Keratinocyte (primary cell): ENCODE results near the gene COMMD7. TPM values are rescaled to one million over a fixed set of nuclear protein-coding genes. Genes with fewer than 3 reads are reported as not detected.

Experiments
- DNase-seq: peaks from one replicate; pipeline ENCODE4 v3.0.0-alpha.2; 2011; ENCODE audit warnings: low read depth, missing footprints, low spot score
- FAIRE-seq: peaks from 2 replicates; lab custom pipeline; 2011; peaks lifted over from hg19 to GRCh38; lab: Jason Lieb, UNC
- H2AFZ ChIP-seq: 2 replicates; pipeline ENCODE4 v1.6.0; 2012; ENCODE audit warnings: low read length, control low read depth, inconsistent platforms; ENCODE audit not compliant: control insufficient read depth
- H3K27ac ChIP-seq: 2 replicates; pipeline ENCODE4 v1.5.1; 2011; ENCODE audit warnings: low read length; ENCODE audit not compliant: control insufficient read depth, insufficient read depth
- H3K27me3 ChIP-seq: 3 replicates; pipeline ENCODE4 v1.6.0; 2011; ENCODE audit warnings: low read length; ENCODE audit not compliant: control insufficient read depth, insufficient read depth; ENCODE audit errors: extremely low read depth
- H3K36me3 ChIP-seq, 2 experiments: 2 replicates in 1 of 2; 3 replicates in 1 of 2; pipeline ENCODE4 v1.5.1; 2011; ENCODE audit warnings: low read length in 2 of 2, mild to moderate bottlenecking in 1 of 2; ENCODE audit not compliant: control insufficient read depth in 2 of 2, insufficient read depth in 2 of 2; ENCODE audit errors: extremely low read depth in 1 of 2
- H3K4me1 ChIP-seq: 3 replicates; pipeline ENCODE4 v1.5.1; 2011; ENCODE audit warnings: low read length; ENCODE audit not compliant: control insufficient read depth, insufficient read depth; ENCODE audit errors: extremely low read depth
- H3K4me2 ChIP-seq: 3 replicates; pipeline ENCODE4 v1.6.0; 2011; ENCODE audit warnings: low read depth, low read length; ENCODE audit not compliant: control insufficient read depth, insufficient read depth; ENCODE audit errors: extremely low read depth
- H3K4me3 ChIP-seq, 3 experiments: fragments of 200-600 bp in 1 of 3; sonication (generic) in 1 of 3; 2 replicates in 2 of 3; 3 replicates in 1 of 3; pipeline ENCODE4 v1.5.1; 2011 to 2016; ENCODE audit warnings: low read length in 3 of 3, mild to moderate bottlenecking in 3 of 3, control low read depth in 2 of 3, inconsistent platforms in 1 of 3, low read depth in 1 of 3, mixed read lengths in 1 of 3, mixed run types in 1 of 3, moderate library complexity in 1 of 3; ENCODE audit not compliant: control insufficient read depth in 2 of 3, insufficient read depth in 2 of 3; ENCODE audit errors: extremely low read depth in 1 of 3
- H3K79me2 ChIP-seq: 2 replicates; pipeline ENCODE4 v1.6.0; 2012; ENCODE audit warnings: low read length; ENCODE audit not compliant: control insufficient read depth, insufficient read depth
- H3K9ac ChIP-seq: 3 replicates; pipeline ENCODE4 v1.6.0; 2011; ENCODE audit warnings: low read length; ENCODE audit not compliant: control insufficient read depth, insufficient read depth; ENCODE audit errors: extremely low read depth
- H3K9me1 ChIP-seq: 3 replicates; pipeline ENCODE4 v1.6.0; 2011; ENCODE audit warnings: low read length; ENCODE audit not compliant: control insufficient read depth, insufficient read depth; ENCODE audit errors: extremely low read depth
- H3K9me3 ChIP-seq: 2 replicates; pipeline ENCODE4 v1.5.1; 2012; ENCODE audit warnings: low read depth, low read length; ENCODE audit not compliant: control insufficient read depth
- H4K20me1 ChIP-seq: 3 replicates; pipeline ENCODE4 v1.6.0; 2011; ENCODE audit warnings: low read length; ENCODE audit not compliant: control insufficient read depth, insufficient read depth; ENCODE audit errors: extremely low read depth
- CTCF ChIP-seq, 3 experiments: IDR thresholded peaks in 1 of 3; conservative IDR thresholded peaks in 1 of 3; optimal IDR thresholded peaks in 1 of 3; 2 replicates in 2 of 3; 3 replicates in 1 of 3; pipeline versions ENCODE3 to v1.5.1; 2011; ENCODE audit warnings: low read length in 3 of 3, mild to moderate bottlenecking in 3 of 3, moderate library complexity in 2 of 3, control low read depth in 1 of 3, inconsistent platforms in 1 of 3; ENCODE audit not compliant: insufficient read depth in 2 of 3; ENCODE audit errors: extremely low read depth in 1 of 3
- EZH2 ChIP-seq: IDR thresholded peaks from one replicate; pipeline ENCODE4 v1.6.1; 2012; ENCODE audit warnings: inconsistent platforms, mild to moderate bottlenecking, low read length, moderate library complexity
- dilution Hi-C: fragments of 300-500 bp; cut with MboI; formaldehyde crosslinking; loops from one replicate; pipeline ENCODE4 v1.7.0; 2020; ENCODE audit warnings: low sequenced_read_pairs; ENCODE audit not compliant: extremely low pct_ligation_motif_present
- polyA plus RNA-seq, 5 experiments: library from polyadenylated mRNA; depleted of rRNA in 3 of 5; stranded (reverse) in 3 of 5; stranded (forward) in 1 of 5; unstranded in 1 of 5; fragments of >200 nt; gene quantifications; 1 replicate in 1 of 5; 2 replicates in 3 of 5; 3 replicates in 1 of 5; pipeline versions ENCODE4 v1.2.1 to v1.2.3, GENCODE V29; 2011 to 2012; ENCODE audit warnings: missing spikeins in 2 of 5, low read depth in 1 of 5, low replicate concordance in 1 of 5

The COMMD7 gene
- polyA plus RNA-seq, 1 donor (not counting 4 experiments of a cell fraction or from before 2014, with no cell fraction given): 39.9 TPM

DNA sequence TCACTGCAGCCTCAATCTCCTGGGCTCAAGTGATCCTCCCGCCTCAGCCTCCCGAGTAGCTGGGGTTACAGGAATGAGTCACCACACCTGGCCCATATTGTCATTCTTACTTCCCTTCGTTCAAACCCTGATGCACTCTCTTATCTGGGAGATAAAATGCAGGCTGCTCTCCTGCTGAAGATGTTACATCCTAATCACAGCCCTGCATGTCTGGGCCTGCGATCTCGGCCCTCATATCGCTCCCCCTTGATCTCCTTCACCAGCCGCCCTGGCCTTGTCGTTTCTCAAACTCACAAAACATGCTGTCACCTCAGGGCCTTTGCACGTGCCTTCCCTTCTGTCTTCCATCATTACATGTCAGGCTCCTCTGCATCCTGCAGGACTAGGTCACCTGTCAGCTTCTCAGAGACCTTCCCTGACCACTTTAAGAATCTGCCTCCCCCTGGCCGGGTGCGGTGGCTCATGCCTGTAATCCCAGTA, 60.7 kb downstream of the COMMD7 start:
- TF ChIP-seq EZH2 (no peak), CTCF (optimal IDR thresholded peaks at IDR 0.05 in 1 of 3, IDR thresholded peaks at IDR 0.05 in 1 of 3, conservative IDR thresholded peaks at IDR 0.05 in 1 of 3; ENCODE audit: extremely low read depth in 1 of 3, insufficient read depth in 2 of 3, low read length in 3 of 3) (no peak)
- FAIRE-seq (no peak), DNase-seq (no peak)
- no peak overlapping the region for H3K27ac ChIP-seq
- no peaks in the 10 kb centered on the region for H3K27me3 ChIP-seq
- dilution Hi-C loops: no loop called here
- H2AFZ ChIP-seq: no peak overlapping the region
- no peak overlapping the region for H3K4me2 ChIP-seq
- no peaks in the 10 kb centered on the region for H3K9me3 ChIP-seq
- peaks cover 27% of the 10 kb centered on the region for H3K4me1 ChIP-seq
- H3K4me3 ChIP-seq: no peak overlapping the region
- H4K20me1 ChIP-seq: no peaks in the 10 kb centered on the region
- no peaks in the 10 kb centered on the region for H3K79me2 ChIP-seq
- H3K9ac ChIP-seq: no peak overlapping the region
- H3K36me3 ChIP-seq: no peaks in the 10 kb centered on the region
- H3K9me1 ChIP-seq: no peaks in the 10 kb centered on the region

DNA sequence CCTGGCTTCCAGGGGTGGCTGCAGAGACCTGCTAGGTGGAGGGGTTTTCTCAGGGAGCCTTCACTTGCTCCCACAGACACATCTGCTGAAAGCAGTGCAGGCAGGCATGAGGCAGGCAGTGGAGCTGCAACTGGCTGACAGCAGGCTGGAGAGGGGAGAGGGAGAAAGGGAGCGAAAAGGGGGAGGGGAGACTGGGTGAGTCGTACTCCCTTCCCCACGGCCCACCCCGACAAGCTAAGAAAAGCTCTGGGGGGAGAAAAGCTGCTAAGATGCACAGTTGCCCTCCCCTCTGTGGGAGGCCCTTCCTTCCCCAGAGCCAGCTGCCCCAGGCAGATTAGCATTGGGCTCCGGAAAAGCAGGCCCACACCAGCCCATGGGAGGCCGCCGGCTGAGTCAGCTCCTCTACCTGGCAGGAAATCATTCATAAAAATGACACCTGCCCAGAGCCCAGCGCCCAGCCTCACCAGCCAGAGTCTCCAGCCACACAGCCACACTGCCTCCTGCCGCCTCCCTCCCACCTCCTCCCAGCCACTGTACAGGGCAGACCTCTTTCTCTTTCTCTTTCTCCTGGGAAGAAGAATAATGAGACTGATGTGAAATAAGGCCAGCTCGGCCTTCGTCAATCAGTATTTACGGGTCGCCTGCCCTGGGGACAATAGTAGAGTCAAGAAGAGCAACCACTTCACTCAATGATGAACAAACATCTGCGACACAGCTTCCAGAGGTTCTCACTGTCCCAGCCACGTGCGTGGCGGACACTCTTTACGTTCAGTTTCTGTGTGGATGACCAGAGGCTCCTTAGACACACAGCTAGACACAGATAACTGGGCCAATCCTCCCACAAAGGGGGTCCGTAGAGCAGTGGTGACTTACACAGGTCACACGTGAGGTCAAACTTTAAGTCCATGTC, 61.8 kb downstream of the COMMD7 start:
- Histone ChIP-seq H3K27me3 (no peaks in the 10 kb centered on the region), H3K4me3 (peak overlapping the region in 1 of 3 experiments; percentile 9), H4K20me1 (no peaks in the 10 kb centered on the region), H2AFZ (peak overlapping the region; percentile 40), H3K79me2 (no peaks in the 10 kb centered on the region), H3K9me3 (no peaks in the 10 kb centered on the region), H3K27ac (no peak overlapping the region), H3K9ac (peak overlapping the region; percentile 13), H3K36me3 (no peaks in the 10 kb centered on the region), H3K9me1 (no peaks in the 10 kb centered on the region), H3K4me1 (peaks cover 28% of the 10 kb centered on the region), H3K4me2 (peak overlapping the region; percentile 68)
- dilution Hi-C loops: no loop called here
- no peak for FAIRE-seq
- TF ChIP-seq EZH2 (no peak), CTCF (optimal IDR thresholded peaks at IDR 0.05 in 1 of 3, IDR thresholded peaks at IDR 0.05 in 1 of 3, conservative IDR thresholded peaks at IDR 0.05 in 1 of 3; ENCODE audit: extremely low read depth in 1 of 3, insufficient read depth in 2 of 3, low read length in 3 of 3) (peak in 1 of 3 experiments; percentile 30)
- peak; percentile 15 for DNase-seq
